HG03575 (cell line): ENCODE measurements around the gene PDE4D.

Experiments
- ATAC-seq: cut with Tn5 transposase; IDR thresholded peaks from one replicate; pipeline ENCODE4 v1.9.1; 2021; ENCODE audit not compliant: unreplicated experiment, insufficient number of reproducible peaks, low FRiP score; ENCODE audit errors: extremely low read depth

The PDE4D gene

DNA sequence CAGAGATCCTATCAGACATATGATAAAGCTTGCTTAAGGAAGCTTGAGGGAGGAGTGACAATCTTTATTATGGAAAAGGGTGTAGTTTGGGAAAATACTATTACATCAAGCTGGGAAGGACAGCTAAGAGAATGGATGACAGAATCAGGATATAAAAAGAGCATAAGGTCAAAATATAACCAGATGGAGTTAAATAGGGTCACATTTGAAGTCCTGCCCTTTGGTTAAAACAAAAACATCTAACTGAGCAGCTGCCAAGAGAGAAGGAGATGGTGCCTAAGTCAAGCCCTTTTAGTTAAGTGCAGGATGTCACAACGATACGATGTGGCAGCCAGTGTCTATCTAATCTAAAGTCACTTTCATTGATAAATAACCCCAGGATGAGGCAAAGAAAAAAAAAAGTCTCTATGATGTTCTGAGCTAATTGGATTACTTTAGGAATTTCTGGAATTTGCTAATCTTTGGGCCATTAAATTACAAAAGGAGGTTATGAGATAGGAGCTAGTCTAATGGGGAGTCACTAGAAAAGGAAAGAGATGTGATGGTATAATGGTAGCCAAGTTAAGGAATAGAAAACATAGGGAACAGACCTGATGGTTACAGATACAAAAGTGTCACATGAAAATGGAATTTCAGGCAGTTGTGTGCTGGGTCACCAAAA is 365.2 kb downstream of the PDE4D start:
- no peak for ATAC-seq

DNA sequence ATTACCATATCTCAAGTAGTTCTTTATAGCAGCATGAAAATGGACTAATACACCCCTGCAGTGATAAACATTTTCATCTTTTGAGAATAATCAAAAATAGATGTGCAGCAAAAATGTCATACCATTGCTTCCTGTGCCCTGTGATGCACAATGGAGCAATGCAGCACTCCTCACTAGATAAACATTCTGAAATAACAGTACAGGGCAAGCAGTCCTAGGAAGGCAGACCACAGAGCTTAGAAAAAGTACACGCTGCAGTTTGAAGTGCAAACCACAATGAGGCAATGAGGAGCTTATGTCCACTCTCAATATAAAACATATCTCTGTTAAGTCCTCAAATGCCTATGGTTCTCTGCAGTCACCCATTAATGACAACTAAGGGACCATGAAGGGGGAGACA is 367.6 kb downstream of the PDE4D start:
- ATAC-seq, result no peak

DNA sequence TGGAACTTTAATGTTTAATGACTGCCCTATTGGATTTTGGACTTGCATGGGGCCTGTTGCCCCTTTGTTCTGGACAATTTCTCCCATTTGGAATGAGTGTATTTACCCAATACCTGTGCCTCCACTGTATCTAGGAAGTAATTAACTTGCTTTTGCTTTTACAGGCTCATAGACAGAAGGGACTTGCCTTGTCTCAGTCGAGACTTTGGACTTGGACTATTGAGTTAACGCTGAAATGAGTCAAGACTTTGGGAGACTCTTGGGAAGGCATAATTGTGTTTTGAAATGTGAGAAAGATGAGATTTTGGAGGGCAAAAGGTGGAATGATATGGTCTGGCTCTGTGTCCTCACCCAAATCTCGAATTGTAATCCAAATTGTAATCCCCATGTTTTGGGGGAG is 368.2 kb downstream of the PDE4D start:
- ATAC-seq, result no peak

DNA sequence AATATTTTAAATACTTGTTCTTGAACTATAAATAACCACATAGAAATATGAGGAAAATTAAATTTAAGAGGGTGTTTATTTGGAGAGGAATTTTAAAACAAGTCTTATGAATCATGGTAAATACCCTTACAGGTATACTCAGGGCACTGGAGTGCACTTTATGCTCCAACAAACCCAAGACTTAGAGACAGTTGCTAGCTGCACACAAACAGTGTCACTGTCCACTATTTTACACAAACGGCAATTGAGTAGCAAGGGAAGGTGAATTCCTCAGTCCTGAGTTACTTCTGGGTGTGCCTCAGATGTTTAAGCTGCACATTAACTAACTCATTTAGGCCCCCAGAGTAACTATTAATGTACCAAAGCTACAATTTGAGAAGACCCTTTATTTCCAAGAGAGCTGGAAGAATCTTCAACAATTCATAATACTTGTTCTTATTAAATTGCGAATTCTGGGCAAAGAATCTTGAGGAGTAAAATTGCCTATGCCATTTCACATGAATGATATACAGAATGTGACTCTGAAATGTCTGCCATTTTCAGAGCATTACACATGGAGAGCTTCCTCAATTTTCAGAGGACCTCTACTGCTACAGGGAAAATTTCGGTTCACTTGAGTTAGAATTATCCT is 371.2 kb downstream of the PDE4D start:
- no peak for ATAC-seq

DNA sequence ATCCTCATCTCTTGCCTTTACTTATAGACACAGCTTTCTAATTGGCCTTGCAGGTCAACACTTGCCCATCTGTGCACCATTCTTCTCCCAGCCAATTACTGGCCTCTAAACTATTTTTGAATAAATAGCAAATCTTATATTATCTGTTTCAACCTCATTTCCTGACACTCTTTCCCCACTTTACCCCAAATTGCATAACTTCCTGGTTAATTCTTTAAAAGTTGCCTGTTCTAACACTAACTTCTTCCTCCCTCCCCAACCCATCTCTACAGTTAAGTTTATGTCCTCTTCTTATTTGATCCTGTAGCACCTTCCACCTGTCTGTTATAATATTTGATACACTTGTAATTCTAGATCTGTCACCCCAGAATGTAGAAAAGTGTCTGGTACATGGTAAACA is 372.1 kb downstream of the PDE4D start:
- ATAC-seq, result no peak

DNA sequence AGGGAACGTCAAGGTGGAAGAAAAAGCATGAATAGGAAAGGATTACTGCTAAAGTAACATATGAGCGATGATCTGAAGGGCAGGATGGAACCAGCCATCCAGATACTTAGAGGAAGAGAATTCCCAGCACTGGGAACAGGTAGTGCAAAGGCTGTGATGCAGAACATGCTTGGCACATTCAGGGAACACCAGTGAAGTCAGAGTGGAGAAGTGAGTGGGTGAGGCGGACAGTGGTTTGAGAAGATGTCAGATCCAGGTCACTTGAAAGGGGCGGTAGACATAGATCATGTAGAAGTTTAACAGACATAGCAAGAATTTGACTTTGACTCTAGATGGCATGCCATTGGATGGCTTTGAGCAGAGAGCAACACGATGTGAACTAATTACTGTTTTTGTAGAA is 374.2 kb downstream of the PDE4D start:
- ATAC-seq, result no peak

DNA sequence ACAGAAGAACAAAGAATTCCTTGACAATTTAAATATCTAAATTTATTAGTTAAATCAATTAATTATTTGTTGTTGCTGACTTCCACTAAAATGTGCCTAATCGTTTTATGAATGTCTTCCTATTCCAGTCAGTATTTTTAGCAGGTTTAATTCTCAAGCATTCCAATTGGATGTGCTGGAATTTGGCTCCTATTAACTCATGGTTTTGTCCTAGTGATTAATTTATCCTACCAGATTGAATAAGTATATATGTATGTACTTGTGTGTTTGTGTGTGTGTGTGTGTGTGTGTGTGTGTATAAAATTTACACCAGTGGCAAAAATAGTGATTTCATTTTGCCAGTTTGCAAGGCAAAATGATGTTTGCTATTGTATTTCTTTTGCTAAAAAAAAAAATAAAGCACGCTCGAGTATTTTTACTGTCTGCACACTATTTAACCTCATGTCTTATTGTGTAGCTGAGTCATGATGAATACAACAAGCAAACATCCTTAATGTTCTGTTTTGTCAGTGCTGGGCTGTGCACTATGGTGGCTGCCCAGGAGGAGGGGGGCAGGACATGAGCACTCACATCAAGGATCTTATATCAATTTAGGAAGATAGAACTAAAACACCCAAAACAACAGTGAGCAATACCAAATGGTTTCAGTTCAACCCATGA is 375.5 kb downstream of the PDE4D start:
- no peak for ATAC-seq

DNA sequence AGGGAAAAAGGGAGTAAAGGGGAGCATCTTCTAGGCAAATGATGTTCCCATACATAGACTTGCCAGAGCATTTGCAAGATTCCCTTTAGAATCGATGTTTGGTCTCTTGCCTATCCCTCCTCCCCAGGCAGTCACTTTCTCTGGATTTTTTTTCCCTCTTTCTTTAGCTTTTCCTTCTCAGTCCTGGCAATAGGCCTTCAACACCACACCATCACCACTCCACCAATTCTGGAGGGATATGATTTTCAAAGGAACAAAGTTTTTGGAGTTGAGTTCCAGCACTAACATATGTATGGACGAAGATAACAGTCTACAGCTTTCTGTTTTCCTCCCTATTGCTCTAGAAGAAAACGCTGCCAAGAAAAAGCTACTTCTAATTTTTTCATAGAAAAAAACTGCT is 377.4 kb downstream of the PDE4D start:
- no peak for ATAC-seq

DNA sequence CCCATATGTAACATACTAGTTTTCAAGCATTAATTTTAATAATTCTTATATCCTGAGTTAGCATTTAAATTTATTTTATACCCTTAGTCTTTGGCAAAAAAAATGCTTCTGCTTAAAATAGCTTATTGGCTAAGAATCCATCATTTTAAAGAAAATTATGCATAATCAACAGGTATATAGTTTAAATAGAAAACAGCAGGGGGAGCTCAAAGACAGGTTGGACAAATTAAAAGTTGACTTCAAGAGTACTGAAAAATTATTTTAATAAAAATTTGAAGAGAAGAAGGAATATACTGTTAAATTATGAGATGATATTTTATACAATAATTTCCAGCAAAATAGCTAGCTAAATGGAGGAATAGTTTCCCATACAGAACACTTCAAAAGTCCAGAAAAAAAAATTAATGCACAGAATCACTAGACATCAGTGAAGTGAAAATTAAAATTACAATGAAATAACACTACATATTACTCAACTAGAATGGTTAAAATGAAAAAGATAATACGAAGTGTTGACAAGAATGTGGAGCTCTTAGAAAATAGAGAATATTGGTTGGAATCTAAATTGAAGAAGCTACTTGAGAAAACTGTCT is 387.1 kb downstream of the PDE4D start:
- no peak for ATAC-seq

DNA sequence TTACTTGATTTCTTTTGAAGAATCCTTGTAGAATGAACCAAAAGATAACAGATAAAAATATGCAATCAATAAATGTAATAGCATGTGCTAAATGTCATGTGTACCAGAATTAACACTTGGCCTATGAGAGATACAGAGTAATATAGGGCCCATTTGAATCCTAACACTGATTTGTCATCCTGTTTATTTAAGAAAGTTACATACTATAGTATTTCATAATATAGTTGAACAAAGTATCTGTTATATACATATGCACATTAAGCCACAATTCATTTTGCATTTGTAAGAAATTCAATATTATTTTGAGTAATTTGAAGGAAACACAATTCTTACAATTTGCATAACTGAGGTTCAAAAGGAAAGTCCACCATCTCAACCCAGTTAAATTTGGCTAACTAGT is 389.5 kb downstream of the PDE4D start:
- no peak for ATAC-seq

DNA sequence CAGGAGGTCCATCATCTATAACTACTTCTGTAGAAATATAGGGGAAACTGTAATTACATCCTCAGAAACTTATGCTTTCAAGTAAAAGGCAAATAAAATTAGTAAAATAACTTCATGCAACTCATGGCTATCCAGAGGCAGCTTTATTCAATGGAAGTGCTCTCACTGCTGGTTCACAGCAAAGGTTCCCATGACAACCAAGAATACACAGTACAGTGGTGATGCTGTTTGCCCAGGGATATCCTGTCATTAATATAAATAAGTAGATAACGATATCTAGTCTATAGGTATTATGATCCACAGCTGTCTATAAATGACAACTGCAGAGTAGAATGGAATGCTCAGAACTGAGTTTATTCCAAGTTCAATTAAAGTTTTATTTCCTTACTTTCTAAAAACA is 390.3 kb downstream of the PDE4D start:
- ATAC-seq, result no peak

DNA sequence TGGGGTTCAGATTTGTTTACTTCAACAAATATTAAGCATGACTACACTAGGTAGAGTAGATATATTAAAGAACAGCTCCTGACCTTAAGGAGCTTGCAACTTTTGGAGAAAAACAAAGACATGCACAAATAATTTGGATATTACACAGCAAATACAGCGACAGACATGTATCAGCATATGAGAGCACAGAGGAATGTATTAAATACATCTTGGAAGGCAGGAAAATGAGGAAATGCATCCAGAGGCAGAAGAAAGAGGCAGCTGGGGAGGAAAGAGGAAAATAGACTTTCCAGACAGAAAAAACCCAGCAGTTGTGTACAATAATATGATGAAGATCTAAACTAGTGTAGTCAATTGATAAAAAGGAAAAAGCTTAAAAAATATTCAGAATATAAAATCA is 392.2 kb downstream of the PDE4D start:
- ATAC-seq, result no peak

DNA sequence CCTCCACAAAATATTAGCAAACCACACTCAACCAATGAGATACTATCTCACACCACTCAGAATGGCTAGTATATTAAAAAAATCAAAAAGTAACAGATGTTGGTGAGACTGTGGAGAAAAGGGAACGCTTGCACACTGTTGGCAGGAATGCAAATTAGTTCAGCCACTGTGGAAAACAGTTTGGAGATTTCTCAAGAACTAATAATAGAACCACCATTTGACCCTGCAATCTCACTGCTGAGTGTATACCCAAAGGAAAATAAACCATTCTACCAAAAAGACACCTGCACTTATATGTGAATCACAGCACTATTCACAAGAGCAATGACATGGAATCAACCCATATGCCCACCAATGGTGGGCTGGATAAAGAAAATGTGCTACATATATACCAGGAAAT is 393.5 kb downstream of the PDE4D start:
- no peak for ATAC-seq

DNA sequence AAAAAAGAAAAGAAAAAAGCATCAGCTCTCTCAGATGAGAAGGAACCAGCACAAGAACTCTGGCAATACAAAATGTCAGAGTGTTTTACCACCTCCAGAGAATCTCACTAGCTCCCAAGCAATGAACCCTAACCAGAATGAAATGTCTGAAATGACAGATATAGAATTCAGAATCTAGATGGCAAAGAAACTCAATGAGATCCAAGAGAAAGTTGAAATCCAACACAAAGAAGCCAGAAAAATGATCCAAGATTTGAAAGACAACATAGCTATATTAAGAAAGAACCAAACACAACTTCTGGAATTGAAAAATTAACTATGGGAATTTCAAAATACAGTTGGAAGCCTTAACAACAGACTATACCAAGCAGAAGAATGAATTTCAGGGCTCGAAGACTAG is 396.3 kb downstream of the PDE4D start:
- no peak for ATAC-seq

DNA sequence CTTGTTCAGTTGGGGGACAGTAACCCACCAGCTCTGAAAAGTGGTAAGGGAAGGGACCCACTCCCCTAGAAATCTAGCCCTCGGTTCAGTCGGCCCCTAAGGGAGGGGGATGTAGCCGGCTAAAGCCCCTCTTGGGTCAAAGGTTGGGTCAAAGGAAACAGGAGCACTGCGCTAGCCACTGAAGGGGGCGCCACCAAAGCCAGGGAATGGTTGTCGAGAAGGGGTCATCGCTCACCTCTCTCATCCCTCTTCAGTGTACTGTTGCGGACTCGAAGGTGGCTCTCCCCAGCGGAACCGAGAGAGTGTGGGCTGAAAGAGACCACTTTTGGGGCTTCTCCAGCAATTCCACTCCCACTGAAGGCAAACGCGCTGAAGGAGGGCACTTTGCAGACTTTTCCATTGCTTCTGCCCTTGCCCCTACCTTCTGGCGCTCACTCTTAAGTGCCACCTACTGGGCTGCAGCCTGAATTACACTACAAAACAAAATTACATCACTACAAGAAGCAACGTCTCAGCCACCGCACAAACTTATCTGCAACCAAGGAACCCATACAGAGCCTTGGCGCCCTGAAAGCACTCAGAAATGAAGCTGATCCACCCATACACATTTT is 396.9 kb downstream of the PDE4D start:
- ATAC-seq, result no peak

DNA sequence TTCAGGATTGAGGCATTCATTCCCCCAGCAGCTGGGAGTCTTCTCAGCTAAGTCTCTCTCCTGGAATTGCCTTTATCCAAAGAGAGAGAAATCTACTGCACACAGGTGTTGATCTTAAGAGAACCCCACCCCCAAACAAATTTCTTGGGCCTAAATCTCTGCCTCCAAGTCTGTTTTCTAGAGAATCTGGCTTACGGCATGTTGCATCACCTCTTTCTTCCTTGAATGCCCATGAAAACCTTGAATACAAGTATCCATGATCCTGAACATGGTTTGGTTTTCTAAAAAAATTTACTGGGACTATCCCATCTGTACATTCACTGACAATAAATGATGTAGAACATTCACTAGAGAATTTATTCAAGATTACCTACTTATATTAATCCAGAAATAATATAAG is 401.6 kb downstream of the PDE4D start:
- ATAC-seq, result no peak

DNA sequence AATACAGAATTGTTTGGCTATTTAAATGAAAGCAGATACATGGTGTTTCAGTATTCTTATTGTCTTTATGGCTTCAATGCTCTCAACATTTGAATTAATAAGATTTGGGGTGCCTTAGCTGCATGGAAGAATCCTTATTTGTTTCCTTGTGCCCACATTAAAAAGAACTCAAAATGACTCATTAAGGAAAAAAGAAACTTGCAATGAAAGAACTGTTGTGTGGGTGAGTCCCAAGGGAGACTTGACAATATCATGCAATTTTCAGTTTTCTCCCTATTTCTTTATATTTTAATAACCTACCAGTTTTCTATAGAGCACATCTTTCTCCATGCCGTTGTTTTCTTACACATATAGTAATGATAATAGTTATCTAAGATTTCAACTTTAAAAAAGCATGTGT is 404.0 kb downstream of the PDE4D start:
- ATAC-seq, result no peak

DNA sequence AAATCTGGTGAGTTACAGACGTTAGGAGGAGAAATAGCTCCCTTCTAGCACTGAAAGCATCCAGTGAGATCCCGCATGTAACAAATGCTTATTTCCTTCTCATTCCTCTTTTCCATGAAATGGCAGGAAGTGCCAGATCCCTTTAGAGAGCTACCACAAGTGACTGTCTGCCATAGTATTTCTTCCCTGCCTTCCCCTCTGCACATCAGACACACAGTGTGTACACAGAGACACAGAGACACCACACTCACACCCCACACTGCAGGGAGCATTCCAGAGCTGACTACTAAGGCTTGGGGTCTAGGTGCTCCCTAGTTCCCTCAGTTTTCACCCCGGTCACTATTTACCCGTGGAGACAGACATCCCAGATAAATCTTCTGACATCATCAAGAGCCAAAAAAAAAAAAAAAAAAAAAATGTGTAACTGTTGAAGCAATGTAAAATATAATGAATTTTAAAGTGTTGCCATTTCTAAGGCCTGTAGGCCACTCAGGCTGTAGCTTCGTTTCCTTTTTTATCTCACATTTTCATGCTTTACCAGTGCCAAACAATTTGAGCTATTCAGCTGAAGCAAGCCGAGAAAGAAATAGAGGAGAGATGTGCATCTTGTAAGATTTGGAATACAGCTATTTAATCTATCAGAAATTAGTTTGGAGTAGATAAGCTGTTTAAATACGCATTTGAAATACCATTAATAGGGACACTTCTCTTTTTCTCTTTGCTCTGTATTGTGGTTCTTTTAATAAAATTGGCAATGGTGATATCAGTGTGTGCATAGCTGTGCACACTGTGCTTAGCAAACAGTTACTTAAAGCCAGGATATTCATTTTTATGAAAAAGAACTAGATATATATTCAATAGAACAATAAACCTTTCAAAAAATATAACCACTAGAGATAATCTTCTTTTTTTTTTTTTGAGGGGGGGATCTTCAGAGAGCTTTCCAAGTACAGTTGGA is 405.5 kb downstream of the PDE4D start:
- ATAC-seq, result no peak
